Neuronal stem cell (in vitro differentiated cells): ENCODE results near the gene TMX3.

Experiments used
- DNase-seq: peaks from one replicate; pipeline ENCODE4 v3.0.0-alpha.2; 2013; ENCODE audit warnings: low spot score
- H2AFZ ChIP-seq: one replicate; pipeline ENCODE4 v1.6.1; 2013; ENCODE audit warnings: mild to moderate bottlenecking, low read length, inconsistent platforms
- H2AK5ac ChIP-seq: 2 replicates; pipeline ENCODE4 v1.6.1; 2013; ENCODE audit warnings: low read depth, mild to moderate bottlenecking, inconsistent platforms, low read length, moderate library complexity, mixed read lengths
- H2BK120ac ChIP-seq: 2 replicates; pipeline ENCODE4 v1.6.1; 2013; ENCODE audit warnings: low read depth, mild to moderate bottlenecking, inconsistent platforms, low read length, moderate library complexity, mixed read lengths
- H2BK12ac ChIP-seq: one replicate; pipeline ENCODE4 v1.6.1; 2013; ENCODE audit warnings: low read length, inconsistent platforms
- H2BK15ac ChIP-seq: 2 replicates; pipeline ENCODE4 v1.6.1; 2013; ENCODE audit warnings: mild to moderate bottlenecking, low read length, inconsistent platforms, mixed read lengths
- H2BK5ac ChIP-seq: one replicate; pipeline ENCODE4 v1.6.1; 2013; ENCODE audit warnings: inconsistent platforms, mild to moderate bottlenecking, low read length, moderate library complexity
- H3K14ac ChIP-seq: one replicate; pipeline ENCODE4 v1.6.1; 2013; ENCODE audit warnings: low read length, inconsistent platforms
- H3K18ac ChIP-seq: 2 replicates; pipeline ENCODE4 v1.6.1; 2013; ENCODE audit warnings: low read length, inconsistent platforms
- H3K23ac ChIP-seq: 2 replicates; pipeline ENCODE4 v1.6.1; 2013; ENCODE audit warnings: low read depth, mild to moderate bottlenecking, mixed read lengths, low read length, inconsistent platforms; ENCODE audit not compliant: poor library complexity
- H3K27ac ChIP-seq: replicated peaks from 3 replicates; pipeline ENCODE4 v1.5.1; 2013; ENCODE audit warnings: low read length, inconsistent platforms
- H3K27me3 ChIP-seq, 3 experiments: 2 replicates each; pipeline ENCODE4 v1.6.1; 2013; ENCODE audit warnings: low read length in 3 of 3, mild to moderate bottlenecking in 2 of 3, inconsistent platforms in 1 of 3, low read depth in 1 of 3, mixed read lengths in 1 of 3, moderate library complexity in 1 of 3; ENCODE audit not compliant: control insufficient read depth in 3 of 3, insufficient read depth in 3 of 3
- H3K36me3 ChIP-seq, 2 donors: replicated peaks in 1 of 2; 2 replicates each; pipeline ENCODE4 v1.6.1; 2013; ENCODE audit warnings: low read length in 2 of 2; ENCODE audit not compliant: control insufficient read depth in 2 of 2, insufficient read depth in 2 of 2
- H3K4ac ChIP-seq: 2 replicates; pipeline ENCODE4 v1.6.1; 2013; ENCODE audit warnings: inconsistent platforms, mild to moderate bottlenecking, low read length, moderate library complexity
- H3K4me1 ChIP-seq, 2 donors: 1 replicate in 1 of 2; 2 replicates in 1 of 2; pipeline ENCODE4 v1.6.1; 2013; ENCODE audit warnings: low read length in 2 of 2, low read depth in 1 of 2; ENCODE audit not compliant: control insufficient read depth in 2 of 2, insufficient read depth in 1 of 2
- H3K4me2 ChIP-seq: one replicate; pipeline ENCODE4 v1.6.1; 2013; ENCODE audit warnings: mild to moderate bottlenecking, low read length, inconsistent platforms; ENCODE audit not compliant: insufficient read depth, poor library complexity, severe bottlenecking
- H3K4me3 ChIP-seq, 2 donors: 2 replicates each; pipeline ENCODE4 v1.5.1; 2013; ENCODE audit warnings: low read length in 2 of 2, mild to moderate bottlenecking in 2 of 2, inconsistent platforms in 1 of 2, moderate library complexity in 1 of 2
- H3K79me1 ChIP-seq: one replicate; pipeline ENCODE4 v1.6.1; 2013; ENCODE audit warnings: low read depth, mild to moderate bottlenecking, inconsistent platforms, low read length, moderate library complexity
- H3K9ac ChIP-seq: one replicate; pipeline ENCODE4 v1.6.1; 2013; ENCODE audit warnings: mild to moderate bottlenecking, low read depth, low read length, inconsistent platforms; ENCODE audit not compliant: poor library complexity
- H3K9me3 ChIP-seq, 2 donors: replicated peaks in 1 of 2; 2 replicates each; pipeline versions ENCODE3 to v1.6.1; 2013; ENCODE audit warnings: low read length in 2 of 2, mild to moderate bottlenecking in 2 of 2, inconsistent platforms in 1 of 2, low read depth in 1 of 2, mixed read lengths in 1 of 2, moderate library complexity in 1 of 2; ENCODE audit not compliant: control insufficient read depth in 2 of 2, insufficient read depth in 1 of 2
- H4K8ac ChIP-seq: one replicate; pipeline ENCODE4 v1.6.1; 2013; ENCODE audit warnings: low read depth, mild to moderate bottlenecking, inconsistent platforms, low read length, moderate library complexity
- H4K91ac ChIP-seq: one replicate; pipeline ENCODE4 v1.6.1; 2013; ENCODE audit warnings: low read length, low read depth, mild to moderate bottlenecking, inconsistent platforms; ENCODE audit not compliant: poor library complexity
- WGBS, 2 donors: extraction: QIAGEN DNeasy Blood & Tissue Kit; methylation state at CpG; one replicate each; pipeline ENCODE4 v1.1.7; 2013; ENCODE audit warnings: missing lambda C conversion rate in 2 of 2, mixed read lengths in 1 of 2; ENCODE audit not compliant: insufficient read length in 2 of 2, insufficient replicate concordance in 1 of 2; ENCODE audit errors: extremely low coverage in 2 of 2; 5-methylcytosine and 5-hydroxymethylcytosine counted together

Gene TMX3

GRCh38 chr18:68723539-68723938 lies 8.6 kb upstream of the TMX3 start:
- Histone ChIP-seq H3K14ac (no peak overlapping the region), H2BK15ac (no peak overlapping the region), H2BK120ac (no peak overlapping the region), H3K36me3 (peaks cover 2 to 6% of the 10 kb centered on the region in 2 donors), H3K4me2 (no peak overlapping the region), H2BK12ac (no peak overlapping the region), H3K4me1 (no peaks in the 10 kb centered on the region), H3K4ac (no peak overlapping the region), H4K8ac (no peak overlapping the region), H3K27me3 (no peaks in the 10 kb centered on the region), H2BK5ac (no peak overlapping the region), H3K18ac (no peak overlapping the region), H3K9ac (no peak overlapping the region), H3K23ac (no peak overlapping the region), H3K79me1 (no peaks in the 10 kb centered on the region), H2AFZ (no peak overlapping the region), H3K9me3 (peaks cover 0 to 9% of the 10 kb centered on the region in 2 donors), H3K27ac (no peak overlapping the region), H2AK5ac (no peak overlapping the region), H3K4me3 (no peak overlapping the region), H4K91ac (no peak overlapping the region)
- no CpG with 5 or more reads among the region's 3 CpGs for WGBS, 2 donors
- DNase-seq = no peak

DNA sequence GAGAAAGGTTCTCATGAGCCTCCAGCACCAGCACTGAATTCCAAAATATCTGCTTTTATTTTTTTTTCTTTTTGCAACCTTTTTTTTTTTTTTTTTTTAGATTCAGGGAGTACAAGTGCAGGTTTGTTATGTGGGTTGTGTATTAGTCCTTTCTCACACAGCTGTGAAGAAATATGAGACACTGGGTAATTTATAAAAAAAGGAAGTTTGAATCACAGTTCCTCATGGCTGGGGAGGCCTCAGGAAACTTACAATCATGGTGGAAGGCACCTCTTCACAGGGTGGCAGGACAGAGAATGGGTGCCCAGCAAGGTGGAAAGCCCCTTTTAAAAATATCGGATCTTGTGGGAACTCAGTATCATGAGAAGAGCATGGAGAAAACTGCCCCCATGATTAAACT lies 7.9 kb upstream of the TMX3 start:
- Histone ChIP-seq H3K18ac (no peak overlapping the region), H2BK15ac (no peak overlapping the region), H4K91ac (no peak overlapping the region), H2BK12ac (no peak overlapping the region), H3K9me3 (peaks cover 0 to 9% of the 10 kb centered on the region in 2 donors), H3K4me3 (no peak overlapping the region), H2AK5ac (no peak overlapping the region), H2AFZ (no peak overlapping the region), H3K9ac (no peak overlapping the region), H3K27me3 (no peaks in the 10 kb centered on the region), H3K14ac (no peak overlapping the region), H3K36me3 (peaks cover 2 to 11% of the 10 kb centered on the region in 2 donors), H3K27ac (no peak overlapping the region), H3K23ac (no peak overlapping the region), H3K4me2 (no peak overlapping the region), H3K4me1 (no peaks in the 10 kb centered on the region), H4K8ac (no peak overlapping the region), H3K4ac (no peak overlapping the region), H2BK120ac (no peak overlapping the region), H2BK5ac (no peak overlapping the region), H3K79me1 (no peaks in the 10 kb centered on the region)
- no peak for DNase-seq
- no CpG with 5 or more reads among the region's 1 CpG for WGBS, 2 donors

GRCh38 chr18:68721681-68722583 lies 7.0 kb upstream of the TMX3 start:
- no peak overlapping the region for H2AFZ ChIP-seq
- H3K9ac ChIP-seq = no peak overlapping the region
- peaks cover 0 to 9% of the 10 kb centered on the region in 2 donors for H3K9me3 ChIP-seq
- no peak overlapping the region for H3K14ac ChIP-seq
- no peak for DNase-seq
- H3K4ac ChIP-seq = no peak overlapping the region
- no peak overlapping the region for H3K4me2 ChIP-seq
- H4K8ac ChIP-seq = no peak overlapping the region
- no peaks in the 10 kb centered on the region for H3K79me1 ChIP-seq
- H3K18ac ChIP-seq = no peak overlapping the region
- H3K23ac ChIP-seq = no peak overlapping the region
- H2BK120ac ChIP-seq = no peak overlapping the region
- H2BK5ac ChIP-seq = no peak overlapping the region
- H3K27ac ChIP-seq = no peak overlapping the region
- H4K91ac ChIP-seq = no peak overlapping the region
- H2BK15ac ChIP-seq = no peak overlapping the region
- no CpG with 5 or more reads among the region's 8 CpGs for WGBS, 2 donors
- peaks cover 2 to 17% of the 10 kb centered on the region in 2 donors for H3K36me3 ChIP-seq
- no peak overlapping the region for H2BK12ac ChIP-seq
- H3K4me3 ChIP-seq = no peak overlapping the region
- no peaks in the 10 kb centered on the region for H3K27me3 ChIP-seq
- H3K4me1 ChIP-seq = no peaks in the 10 kb centered on the region
- no peak overlapping the region for H2AK5ac ChIP-seq

DNA sequence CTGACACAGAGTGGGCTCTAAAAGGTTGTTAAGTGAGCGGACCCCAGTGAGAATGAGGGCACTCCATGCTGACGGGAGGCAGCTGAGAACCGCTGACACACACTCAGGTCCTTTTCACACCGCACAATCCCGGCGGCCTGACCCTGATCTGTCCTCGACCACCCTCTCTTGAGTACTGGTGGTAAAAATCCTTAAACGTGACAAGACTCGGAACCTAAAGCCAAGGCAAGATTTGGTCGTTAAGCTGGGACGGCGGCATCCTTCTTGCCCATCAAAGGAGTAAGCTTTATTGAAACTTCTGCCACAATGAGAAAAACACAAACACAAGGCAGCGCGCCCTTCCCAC lies 569 bp downstream of the TMX3 start:
- peaks cover 8% of the 10 kb centered on the region for H3K79me1 ChIP-seq
- no peak overlapping the region for H4K91ac ChIP-seq
- H3K4me1 ChIP-seq = peaks cover 0 to 2% of the 10 kb centered on the region in 2 donors
- H3K4me3 ChIP-seq = peak overlapping the region; percentile 73 to 94
- H2AK5ac ChIP-seq = no peak overlapping the region
- H3K27ac ChIP-seq = no peak overlapping the region
- H2BK5ac ChIP-seq = peak overlapping the region; percentile 77
- peak overlapping the region; percentile 17 for H3K4ac ChIP-seq
- no peak overlapping the region for H2BK120ac ChIP-seq
- peak overlapping the region; percentile 98 for H2AFZ ChIP-seq
- DNase-seq = no peak
- H2BK15ac ChIP-seq = no peak overlapping the region
- no CpG with 5 or more reads among the region's 14 CpGs for WGBS, 2 donors
- peak overlapping the region; percentile 92 for H3K23ac ChIP-seq
- peaks cover 17 to 53% of the 10 kb centered on the region in 2 donors for H3K36me3 ChIP-seq
- H4K8ac ChIP-seq = no peak overlapping the region
- no peaks in the 10 kb centered on the region for H3K27me3 ChIP-seq
- H3K14ac ChIP-seq = peak overlapping the region; percentile 87
- H3K9me3 ChIP-seq = no peaks in the 10 kb centered on the region
- peak overlapping the region; percentile 79 for H3K4me2 ChIP-seq
- peak overlapping the region; percentile 96 for H3K18ac ChIP-seq
- peak overlapping the region; percentile 97 for H3K9ac ChIP-seq
- H2BK12ac ChIP-seq = no peak overlapping the region
